HepG2 (cell line): ENCODE measurements around the gene DENND10. TPM values are rescaled to one million over a fixed set of nuclear protein-coding genes. Genes with fewer than 3 reads are reported as not detected.

ENCODE experiments used
- ATAC-seq: fragments of 200-7000 bp; cut with Tn5 transposase; 3 replicates; pipeline ENCODE4 v1.9.1; 2020; ENCODE audit warnings: mild to moderate bottlenecking, moderate library complexity
- BruUV-seq: library from RNA; stranded (reverse); fragments of 400-500 nt; replicated peaks from 2 replicates; lab custom pipeline; 2021; lab: Mats Ljungman, UMichigan
- CTCF ChIA-PET: fragments of 300-600 bp; formaldehyde crosslinking; extraction: SDS; loops from one replicate; lab custom pipeline; 2021; ENCODE audit warnings: low total read pairs, inconsistent platforms, low intra/inter-chr PET ratio; lab: Yijun Ruan, JAX
- POLR2A ChIA-PET: fragments of 350-600 bp; sonication (Branson Sonifier 250); formaldehyde crosslinking; loops from one replicate; lab custom pipeline; 2020; ENCODE audit warnings: antibody characterized with exemption, inconsistent platforms; lab: Yijun Ruan, JAX
- DNase-seq: peaks from one replicate; pipeline ENCODE4 v3.0.0-alpha.2; 2015; ENCODE audit warnings: low spot score
- FAIRE-seq: peaks from 3 replicates; lab custom pipeline; 2011; peaks lifted over from hg19 to GRCh38; lab: Jason Lieb, UNC
- H2AFZ ChIP-seq: one replicate; pipeline ENCODE4 v1.6.1; 2011; ENCODE audit warnings: low read length, inconsistent platforms
- H3K27ac ChIP-seq: fragments of 300-600 bp; 3 replicates; pipeline ENCODE4 v1.8.0; 2011; ENCODE audit warnings: mixed run types, mild to moderate bottlenecking, mixed read lengths, low read length, inconsistent platforms; ENCODE audit not compliant: insufficient read depth; ENCODE audit errors: extremely low read length
- H3K27me3 ChIP-seq, 2 experiments: fragments of 200-600 bp in 1 of 2; 2 replicates in 1 of 2; 3 replicates in 1 of 2; pipeline versions ENCODE4 v1.6.0 to v1.8.0; 2011; ENCODE audit warnings: low read length in 2 of 2, mild to moderate bottlenecking in 2 of 2, moderate library complexity in 2 of 2, inconsistent platforms in 1 of 2; ENCODE audit not compliant: insufficient read depth in 2 of 2, control insufficient read depth in 1 of 2
- H3K36me3 ChIP-seq, 2 experiments: fragments of 200-600 bp in 1 of 2; replicated peaks in 1 of 2; 2 replicates in 1 of 2; 3 replicates in 1 of 2; pipeline versions ENCODE4 v1.5.1 to v1.8.0; 2011; ENCODE audit warnings: low read length in 2 of 2, inconsistent platforms in 1 of 2; ENCODE audit not compliant: insufficient read depth in 2 of 2, control insufficient read depth in 1 of 2
- H3K4me1 ChIP-seq: 2 replicates; pipeline ENCODE4 v1.5.1; 2012; ENCODE audit warnings: low read length, inconsistent platforms; ENCODE audit not compliant: insufficient read depth
- H3K4me2 ChIP-seq: 2 replicates; pipeline ENCODE4 v1.6.0; 2011; ENCODE audit warnings: low read depth, low read length, inconsistent platforms
- H3K4me3 ChIP-seq, 3 experiments: fragments of 200-600 bp in 1 of 3; sonication (generic), shearing (Covaris generic) in 1 of 3; replicated peaks in 1 of 3; 2 replicates each; pipeline ENCODE4 v1.5.1; 2011 to 2016; ENCODE audit warnings: low read length in 3 of 3, inconsistent platforms in 2 of 3, low read depth in 2 of 3, mild to moderate bottlenecking in 2 of 3, control low read depth in 1 of 3, mixed read lengths in 1 of 3; ENCODE audit not compliant: insufficient read depth in 1 of 3
- H3K79me2 ChIP-seq: one replicate; pipeline ENCODE4 v1.6.1; 2011; ENCODE audit warnings: low read length, inconsistent platforms; ENCODE audit not compliant: insufficient read depth
- H3K9ac ChIP-seq: 2 replicates; pipeline ENCODE4 v1.6.0; 2011; ENCODE audit warnings: mild to moderate bottlenecking, low read depth, low read length, inconsistent platforms; ENCODE audit not compliant: insufficient read depth
- H3K9me3 ChIP-seq: 2 replicates; pipeline ENCODE4 v1.5.1; 2012; ENCODE audit warnings: mild to moderate bottlenecking, low read length
- H4K20me1 ChIP-seq: 2 replicates; pipeline ENCODE4 v1.6.0; 2011; ENCODE audit warnings: inconsistent platforms, mild to moderate bottlenecking, low read length, moderate library complexity; ENCODE audit not compliant: insufficient read depth
- ARID4A ChIP-seq: sonication (generic); formaldehyde crosslinking; IDR thresholded peaks from 2 replicates; pipeline ENCODE4 v1.5.0; 2020; ENCODE audit warnings: mild to moderate bottlenecking, missing genetic modification reagents, borderline replicate concordance
- HNRNPLL ChIP-seq: fragments of 200-400 bp; formaldehyde crosslinking; IDR thresholded peaks from 2 replicates; pipeline ENCODE4 v1.6.1; 2017; ENCODE audit warnings: mild to moderate bottlenecking, low read depth, low read length; ENCODE audit not compliant: poor library complexity, severe bottlenecking
- KDM6A ChIP-seq: IDR thresholded peaks from 2 replicates; pipeline ENCODE4 v1.6.1; 2016; ENCODE audit warnings: low read depth
- LRRFIP1 ChIP-seq: sonication (generic); formaldehyde crosslinking; conservative IDR thresholded peaks from 2 replicates; pipeline ENCODE4 v1.4.0; 2020; ENCODE audit warnings: missing genetic modification reagents
- PHF21A ChIP-seq: sonication (generic); formaldehyde crosslinking; IDR thresholded peaks from 2 replicates; pipeline ENCODE4 v1.5.0; 2020; ENCODE audit warnings: mild to moderate bottlenecking, missing genetic modification reagents
- SKI ChIP-seq: fragments of 450-650 bp; IDR thresholded peaks from one replicate; pipeline ENCODE4 v1.6.1; 2018; ENCODE audit warnings: mild to moderate bottlenecking; ENCODE audit not compliant: partially characterized antibody
- STAT5B ChIP-seq: sonication (generic); formaldehyde crosslinking; IDR thresholded peaks from 2 replicates; pipeline ENCODE4 v1.4.0; 2020; ENCODE audit warnings: missing genetic modification reagents
- TRAFD1 ChIP-seq: sonication (generic); formaldehyde crosslinking; IDR thresholded peaks from 2 replicates; pipeline ENCODE4 v1.5.1; 2020; ENCODE audit warnings: missing genetic modification reagents, mild to moderate bottlenecking, borderline replicate concordance
- ZBTB44 ChIP-seq: sonication (generic); formaldehyde crosslinking; IDR thresholded peaks from 2 replicates; pipeline ENCODE4 v1.4.0; 2020; ENCODE audit warnings: missing genetic modification reagents
- ZEB1 ChIP-seq: IDR thresholded peaks from 2 replicates; pipeline ENCODE4 v1.6.1; 2012; ENCODE audit warnings: mild to moderate bottlenecking, low read depth, inconsistent platforms; ENCODE audit not compliant: insufficient replicate concordance
- ZNF33B ChIP-seq: sonication (generic); formaldehyde crosslinking; IDR thresholded peaks from 2 replicates; pipeline ENCODE4 v1.5.1; 2020; ENCODE audit warnings: mild to moderate bottlenecking, missing genetic modification reagents
- WGBS: methylation state at CpG from one replicate; pipeline ENCODE4 v1.1.6; 2017; ENCODE audit warnings: low lambda C conversion rate; 5-methylcytosine and 5-hydroxymethylcytosine counted together
- in situ Hi-C: cut with HindIII; loops from 2 replicates; pipeline ENCODE4 v1.10.0; 2017; ENCODE audit warnings: low pct_unique_long_range_greater_than_20kb; ENCODE audit not compliant: extremely low pct_ligation_motif_present
- intact Hi-C: fragments of 100-400 bp; cut with micrococcal nuclease; formaldehyde crosslinking; loops from one replicate; pipeline ENCODE4 v1.10.0; 2022; ENCODE audit not compliant: unreplicated experiment
- polyA plus RNA-seq, 8 experiments: library from polyadenylated mRNA; depleted of rRNA in 3 of 8; stranded (reverse) in 7 of 8; unstranded in 1 of 8; fragments of >200 nt; fragmentation: Illumina TruSeq in 4 of 8; extraction: Trizol in 4 of 8; gene quantifications; 2 replicates each; pipeline versions ENCODE4 v1.2.1 to v1.2.3, GENCODE V29; 2011 to 2016; ENCODE audit warnings: low read depth in 4 of 8, missing spikeins in 1 of 8, mixed read lengths in 1 of 8; ENCODE audit not compliant: insufficient read depth in 1 of 8
- total RNA-seq, 5 experiments: library from RNA; depleted of rRNA; stranded (reverse); fragments of >200 nt; fragmentation: Illumina TruSeq; extraction: Trizol; gene quantifications; 2 replicates each; pipeline ENCODE4 v1.2.3, GENCODE V29; 2016; ENCODE audit warnings: low read depth in 1 of 5

DENND10 gene
- total and polyA plus RNA-seq, 2 of the 13 experiments (the other 11 are each of a cell fraction or from before 2014, with no cell fraction given) = 43.7 to 78.8 TPM

GRCh38 chr10:119176166-119176565 is 72.3 kb downstream of the DENND10 start (continued):
- TF ChIP-seq TRAFD1 (CRISPR knock-in tag) (no peak), ZBTB44 (CRISPR knock-in tag) (no peak)

- Histone ChIP-seq H4K20me1 (no peaks in the 10 kb centered on the region; the same call in 1 of the 2 replicates), H3K79me2 (peaks cover 47% of the 10 kb centered on the region), H3K27ac (peak overlapping the region; percentile 93), H3K4me3 (peak overlapping the region; percentile 75 to 94 (median 81)), H3K9me3 (no peaks in the 10 kb centered on the region), H3K27me3 (no peaks in the 10 kb centered on the region; a peak in 1 of 5 replicates), H3K9ac (peak overlapping the region; percentile 91), H2AFZ (no peak overlapping the region), H3K36me3 (peaks cover 3 to 15% of the 10 kb centered on the region in 2 experiments), H3K4me1 (peaks cover 55% of the 10 kb centered on the region), H3K4me2 (peak overlapping the region; percentile 86)
- ATAC-seq (peak; percentile 65), FAIRE-seq (no peak), DNase-seq (peak; percentile 77)
- BruUV-seq = no TSS peak
- in situ Hi-C loops = loop anchor here (25.0 kb wide), 1 partner anchor 359 kb away; the partner anchor contains the start of gene RGS10
- 1% methylated on average over 21 of the region's 21 CpGs for WGBS
- POLR2A ChIA-PET = interaction anchor here (2.2 kb wide), 1 partner anchor 12 kb away, joined by 14 read pairs; the partner anchor contains the start of gene SFXN4
- CTCF ChIA-PET = no interaction called here
- intact Hi-C loops = loop anchor here (5.0 to 10.0 kb wide), 2 partner anchors 56 to 93 kb away; partner anchors contain the start of gene EIF3A
- TF ChIP-seq SKI = peak; percentile 50
- TF ChIP-seq LRRFIP1 = no peak
- peak; percentile 66; the same call in 1 of the 2 replicates for TF ChIP-seq PHF21A
- no peak for TF ChIP-seq ZNF33B (CRISPR knock-in tag)
- TF ChIP-seq STAT5B (CRISPR knock-in tag) = no peak
- TF ChIP-seq KDM6A = peak; percentile 36; the same call in 1 of the 2 replicates
- TF ChIP-seq HNRNPLL = no peak
- no peak for TF ChIP-seq ZEB1
- TF ChIP-seq ARID4A (CRISPR knock-in tag) = no peak
These were observed 73.9 kb downstream of the DENND10 start for GRCh38 chr10:119177708-119178371.
